ENCODE measurements around the gene TP53RK. TPM values are rescaled to one million over a fixed set of nuclear protein-coding genes. Genes with fewer than 3 reads are reported as not detected.

TP53RK gene
- total and polyA plus RNA-seq, 2 of the 13 experiments (the other 11 are each of a cell fraction or from before 2014, with no cell fraction given) = 12.9 to 25.5 TPM

DNA sequence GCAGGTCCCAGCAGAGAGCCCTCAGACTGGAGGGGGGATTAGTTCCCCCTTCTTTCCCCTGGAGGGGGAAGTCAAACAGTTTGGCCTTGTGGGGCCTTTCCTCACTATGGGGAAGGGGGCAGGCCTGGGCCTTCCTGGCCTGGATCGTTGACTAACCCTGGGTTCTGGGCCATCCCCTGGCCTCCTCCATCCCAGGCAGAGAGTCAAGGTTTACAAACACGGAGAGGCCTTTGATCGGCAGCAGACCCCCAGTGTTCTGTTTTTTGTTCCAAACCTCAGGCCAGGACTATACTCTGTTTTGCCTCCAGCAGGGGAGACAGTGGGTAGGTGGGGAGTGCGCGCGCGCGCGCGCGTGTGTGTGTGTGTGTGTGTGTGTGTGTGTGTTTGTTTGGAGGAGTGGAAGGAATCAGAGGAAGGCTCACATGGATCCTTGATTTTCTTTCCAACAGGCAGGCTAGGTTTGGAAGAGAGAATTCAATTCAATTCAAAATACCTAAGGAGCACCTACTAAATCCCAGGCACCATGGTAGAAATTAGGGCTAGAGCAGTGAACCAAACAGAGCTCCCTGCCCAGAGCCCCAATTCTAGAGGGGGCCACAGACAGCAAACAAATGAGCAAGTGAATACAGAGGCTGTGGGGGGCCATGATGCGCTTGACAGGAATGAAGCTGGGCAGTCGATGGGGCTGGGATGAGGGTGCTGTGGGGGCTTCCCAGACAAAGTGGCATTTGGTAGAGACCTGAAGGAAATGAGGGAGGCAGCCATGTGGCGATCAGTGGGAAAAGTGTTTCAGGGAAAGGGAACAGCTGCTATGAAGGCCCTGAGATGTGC, 14.8 kb downstream of the TP53RK start (continued):
- TF ChIP-seq, protein P1, sequence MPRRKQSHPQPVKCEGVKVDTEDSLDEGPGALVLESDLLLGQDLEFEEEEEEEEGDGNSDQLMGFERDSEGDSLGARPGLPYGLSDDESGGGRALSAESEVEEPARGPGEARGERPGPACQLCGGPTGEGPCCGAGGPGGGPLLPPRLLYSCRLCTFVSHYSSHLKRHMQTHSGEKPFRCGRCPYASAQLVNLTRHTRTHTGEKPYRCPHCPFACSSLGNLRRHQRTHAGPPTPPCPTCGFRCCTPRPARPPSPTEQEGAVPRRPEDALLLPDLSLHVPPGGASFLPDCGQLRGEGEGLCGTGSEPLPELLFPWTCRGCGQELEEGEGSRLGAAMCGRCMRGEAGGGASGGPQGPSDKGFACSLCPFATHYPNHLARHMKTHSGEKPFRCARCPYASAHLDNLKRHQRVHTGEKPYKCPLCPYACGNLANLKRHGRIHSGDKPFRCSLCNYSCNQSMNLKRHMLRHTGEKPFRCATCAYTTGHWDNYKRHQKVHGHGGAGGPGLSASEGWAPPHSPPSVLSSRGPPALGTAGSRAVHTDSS (CRISPR knock-in tag; conservative IDR thresholded peaks at IDR 0.05) = no peak
- 0 out of 2 replicates have a peak, but pooled peaks have one; percentile 18 for TF ChIP-seq ZFP36L1 (CRISPR knock-in tag; IDR thresholded peaks at IDR 0.05)
- peak; percentile 93; the same call in 1 of the 2 replicates for TF ChIP-seq ZNF543 (CRISPR knock-in tag; IDR thresholded peaks at IDR 0.05)
- TF ChIP-seq, protein P2, sequence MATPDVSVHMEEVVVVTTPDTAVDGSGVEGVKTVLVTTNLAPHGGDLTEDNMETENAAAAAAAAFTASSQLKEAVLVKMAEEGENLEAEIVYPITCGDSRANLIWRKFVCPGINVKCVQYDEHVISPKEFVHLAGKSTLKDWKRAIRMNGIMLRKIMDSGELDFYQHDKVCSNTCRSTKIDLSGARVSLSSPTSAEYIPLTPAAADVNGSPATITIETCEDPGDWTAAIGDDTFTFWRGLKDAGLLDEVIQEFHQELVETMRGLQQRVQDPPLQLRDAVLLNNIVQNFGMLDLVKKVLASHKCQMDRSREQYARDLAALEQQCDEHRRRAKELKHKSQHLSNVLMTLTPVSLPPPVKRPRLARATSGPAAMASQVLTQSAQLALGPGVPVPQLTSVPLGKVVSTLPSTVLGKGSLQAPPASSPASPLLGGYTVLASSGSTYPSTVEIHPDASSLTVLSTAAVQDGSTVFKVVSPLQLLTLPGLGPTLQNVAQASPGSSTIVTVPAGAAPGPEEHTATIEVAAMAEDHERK (CRISPR knock-in tag; IDR thresholded peaks at IDR 0.05; ENCODE audit: low read depth) = no peak
- TF ChIP-seq, protein P3, sequence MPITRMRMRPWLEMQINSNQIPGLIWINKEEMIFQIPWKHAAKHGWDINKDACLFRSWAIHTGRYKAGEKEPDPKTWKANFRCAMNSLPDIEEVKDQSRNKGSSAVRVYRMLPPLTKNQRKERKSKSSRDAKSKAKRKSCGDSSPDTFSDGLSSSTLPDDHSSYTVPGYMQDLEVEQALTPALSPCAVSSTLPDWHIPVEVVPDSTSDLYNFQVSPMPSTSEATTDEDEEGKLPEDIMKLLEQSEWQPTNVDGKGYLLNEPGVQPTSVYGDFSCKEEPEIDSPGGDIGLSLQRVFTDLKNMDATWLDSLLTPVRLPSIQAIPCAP (CRISPR knock-in tag; IDR thresholded peaks at IDR 0.05; ENCODE audit: low read depth) = no peak
- TF ChIP-seq TGIF2 (CRISPR knock-in tag; IDR thresholded peaks at IDR 0.05) = peak; percentile 23; the same call in 1 of the 2 replicates
- TF ChIP-seq, protein P4, sequence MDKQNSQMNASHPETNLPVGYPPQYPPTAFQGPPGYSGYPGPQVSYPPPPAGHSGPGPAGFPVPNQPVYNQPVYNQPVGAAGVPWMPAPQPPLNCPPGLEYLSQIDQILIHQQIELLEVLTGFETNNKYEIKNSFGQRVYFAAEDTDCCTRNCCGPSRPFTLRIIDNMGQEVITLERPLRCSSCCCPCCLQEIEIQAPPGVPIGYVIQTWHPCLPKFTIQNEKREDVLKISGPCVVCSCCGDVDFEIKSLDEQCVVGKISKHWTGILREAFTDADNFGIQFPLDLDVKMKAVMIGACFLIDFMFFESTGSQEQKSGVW (CRISPR knock-in tag; IDR thresholded peaks at IDR 0.05; ENCODE audit: borderline replicate concordance) = no peak
- TF ChIP-seq, protein P5, sequence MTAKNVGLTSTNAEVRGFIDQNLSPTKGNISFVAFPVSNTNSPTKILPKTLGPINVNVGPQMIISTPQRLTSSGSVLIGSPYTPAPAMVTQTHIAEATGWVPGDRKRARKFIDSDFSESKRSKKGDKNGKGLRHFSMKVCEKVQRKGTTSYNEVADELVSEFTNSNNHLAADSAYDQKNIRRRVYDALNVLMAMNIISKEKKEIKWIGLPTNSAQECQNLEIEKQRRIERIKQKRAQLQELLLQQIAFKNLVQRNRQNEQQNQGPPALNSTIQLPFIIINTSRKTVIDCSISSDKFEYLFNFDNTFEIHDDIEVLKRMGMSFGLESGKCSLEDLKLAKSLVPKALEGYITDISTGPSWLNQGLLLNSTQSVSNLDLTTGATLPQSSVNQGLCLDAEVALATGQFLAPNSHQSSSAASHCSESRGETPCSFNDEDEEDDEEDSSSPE (CRISPR knock-in tag; IDR thresholded peaks at IDR 0.05) = peak; percentile 69; the same call in 1 of the 2 replicates
- 0 out of 2 replicates have a peak, but pooled peaks have one; percentile 26 for TF ChIP-seq MAZ (IDR thresholded peaks at IDR 0.05; ENCODE audit: borderline replicate concordance, low read depth, low read length)
- TF ChIP-seq MAZ (CRISPR knock-in tag; IDR thresholded peaks at IDR 0.05; ENCODE audit: low read depth) = peak; percentile 78
- peak; percentile 64; the same call in 1 of the 2 replicates for TF ChIP-seq IRF2 (CRISPR knock-in tag; IDR thresholded peaks at IDR 0.05)
- TF ChIP-seq YY1 (IDR thresholded peaks at IDR 0.05; ENCODE audit: insufficient read depth, insufficient replicate concordance, low read depth, low read length) = no peak
- TF ChIP-seq, protein P6, sequence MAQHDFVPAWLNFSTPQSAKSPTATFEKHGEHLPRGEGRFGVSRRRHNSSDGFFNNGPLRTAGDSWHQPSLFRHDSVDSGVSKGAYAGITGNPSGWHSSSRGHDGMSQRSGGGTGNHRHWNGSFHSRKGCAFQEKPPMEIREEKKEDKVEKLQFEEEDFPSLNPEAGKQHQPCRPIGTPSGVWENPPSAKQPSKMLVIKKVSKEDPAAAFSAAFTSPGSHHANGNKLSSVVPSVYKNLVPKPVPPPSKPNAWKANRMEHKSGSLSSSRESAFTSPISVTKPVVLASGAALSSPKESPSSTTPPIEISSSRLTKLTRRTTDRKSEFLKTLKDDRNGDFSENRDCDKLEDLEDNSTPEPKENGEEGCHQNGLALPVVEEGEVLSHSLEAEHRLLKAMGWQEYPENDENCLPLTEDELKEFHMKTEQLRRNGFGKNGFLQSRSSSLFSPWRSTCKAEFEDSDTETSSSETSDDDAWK (CRISPR knock-in tag; IDR thresholded peaks at IDR 0.05) = no peak
- TF ChIP-seq, protein P7, sequence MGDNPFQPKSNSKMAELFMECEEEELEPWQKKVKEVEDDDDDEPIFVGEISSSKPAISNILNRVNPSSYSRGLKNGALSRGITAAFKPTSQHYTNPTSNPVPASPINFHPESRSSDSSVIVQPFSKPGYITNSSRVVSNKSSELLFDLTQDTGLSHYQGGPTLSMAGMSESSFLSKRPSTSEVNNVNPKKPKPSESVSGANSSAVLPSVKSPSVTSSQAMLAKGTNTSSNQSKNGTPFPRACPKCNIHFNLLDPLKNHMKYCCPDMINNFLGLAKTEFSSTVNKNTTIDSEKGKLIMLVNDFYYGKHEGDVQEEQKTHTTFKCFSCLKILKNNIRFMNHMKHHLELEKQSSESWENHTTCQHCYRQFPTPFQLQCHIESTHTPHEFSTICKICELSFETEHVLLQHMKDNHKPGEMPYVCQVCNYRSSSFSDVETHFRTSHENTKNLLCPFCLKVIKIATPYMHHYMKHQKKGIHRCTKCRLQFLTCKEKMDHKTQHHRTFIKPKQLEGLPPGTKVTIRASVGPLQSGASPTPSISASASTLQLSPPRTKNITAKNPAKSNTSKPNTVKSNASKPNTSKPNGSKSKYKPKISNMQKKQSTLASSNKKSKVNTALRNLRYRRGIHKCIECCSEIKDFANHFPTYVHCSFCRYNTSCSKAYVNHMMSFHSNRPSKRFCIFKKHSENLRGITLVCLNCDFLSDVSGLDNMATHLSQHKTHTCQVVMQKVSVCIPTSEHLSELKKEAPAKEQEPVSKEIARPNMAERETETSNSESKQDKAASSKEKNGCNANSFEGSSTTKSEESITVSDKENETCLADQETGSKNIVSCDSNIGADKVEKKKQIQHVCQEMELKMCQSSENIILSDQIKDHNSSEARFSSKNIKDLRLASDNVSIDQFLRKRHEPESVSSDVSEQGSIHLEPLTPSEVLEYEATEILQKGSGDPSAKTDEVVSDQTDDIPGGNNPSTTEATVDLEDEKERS (CRISPR knock-in tag; IDR thresholded peaks at IDR 0.05) = peak; percentile 88
- TF ChIP-seq HMG20A (CRISPR knock-in tag; IDR thresholded peaks at IDR 0.05; ENCODE audit: borderline replicate concordance) = peak; percentile 68; the same call in 1 of the 2 replicates
- TF ChIP-seq MEF2D (CRISPR knock-in tag; IDR thresholded peaks at IDR 0.05) = peak; percentile 67; the same call in 1 of the 2 replicates
- TF ChIP-seq ZNF136 (CRISPR knock-in tag; IDR thresholded peaks at IDR 0.05; ENCODE audit: low read depth) = peak; percentile 98; the same call in 1 of the 2 replicates

Measured in HepG2 (cell line).